ENCODE results near the gene AKR1B1. TPM values are rescaled to one million over a fixed set of nuclear protein-coding genes. Genes with fewer than 3 reads are reported as not detected.

The AKR1B1 gene
- total and polyA plus RNA-seq, 2 donors (not counting 3 experiments of a cell fraction or from before 2014, with no cell fraction given), result 159 to 193 TPM

DNA sequence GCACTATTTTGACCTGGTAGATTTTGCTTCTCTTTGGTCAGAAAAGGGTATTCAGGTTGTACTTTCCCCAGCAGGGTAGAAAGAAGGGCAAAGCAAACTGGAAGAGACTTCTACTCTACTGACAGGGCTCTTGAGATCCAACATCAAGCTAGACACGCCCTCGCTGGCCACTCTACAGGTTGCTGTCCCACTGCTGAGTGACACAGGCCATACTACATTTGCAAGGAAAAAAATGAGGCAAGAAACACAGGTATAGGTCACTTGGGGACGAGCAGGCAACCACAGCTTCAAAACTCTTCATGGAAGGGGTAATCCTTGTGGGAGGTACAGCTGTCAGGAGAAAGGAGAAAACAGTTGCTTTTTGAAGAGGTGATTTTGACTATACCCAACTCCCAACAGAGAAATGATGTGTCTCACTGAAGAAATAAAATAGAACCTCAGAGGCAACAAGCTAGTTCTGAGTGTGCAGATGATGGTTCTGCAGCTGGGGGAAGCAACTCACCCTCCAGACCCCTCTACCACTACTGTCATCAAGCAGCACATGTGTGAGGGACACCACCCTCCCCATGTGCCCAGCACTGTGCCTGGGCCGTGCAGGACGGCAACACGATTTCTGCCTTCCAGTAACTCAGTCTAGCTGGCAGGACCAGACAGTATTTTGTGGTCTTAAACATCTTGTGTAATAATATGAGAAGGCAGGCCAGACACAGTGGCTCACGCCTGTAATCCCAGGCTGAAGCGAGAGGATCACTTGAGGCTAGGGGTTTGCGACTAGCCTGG is 16.3 kb downstream of the AKR1B1 start:
- dilution Hi-C loops (cut with MboI; ENCODE audit: extremely low pct_ligation_motif_present, low sequenced_read_pairs) (no loop called here), intact Hi-C loops (cut with micrococcal nuclease) (no loop called here)
- Histone ChIP-seq H3K27ac (ENCODE audit: insufficient read depth, low read depth, low read length) (no peak overlapping the region), H3K4me2 (ENCODE audit: insufficient read depth, low read length) (no peak overlapping the region), H4K20me1 (replicated peaks; ENCODE audit: control insufficient read depth, extremely low read depth, insufficient read depth, low read length) (no peaks in the 10 kb centered on the region), H3K79me2 (ENCODE audit: control insufficient read depth, insufficient read depth, low read length) (no peaks in the 10 kb centered on the region), H3K4me3 (replicated peaks in 1 of 3; ENCODE audit: insufficient read depth in 1 of 3, low read depth in 1 of 3, low read length in 3 of 3) (no peak overlapping the region), H2AFZ (ENCODE audit: low read depth, low read length) (no peak overlapping the region), H3K9me3 (replicated peaks; ENCODE audit: control insufficient read depth, insufficient read depth, low read length) (no peaks in the 10 kb centered on the region), H3K4me1 (ENCODE audit: control insufficient read depth, extremely low read depth, insufficient read depth, low read length) (no peaks in the 10 kb centered on the region), H3K27me3 (ENCODE audit: control insufficient read depth in 2 of 2, insufficient read depth in 2 of 2, low read length in 2 of 2) (no peaks in the 10 kb centered on the region), H3K9ac (replicated peaks; ENCODE audit: extremely low read depth, insufficient read depth, low read length) (no peak overlapping the region), H3K36me3 (ENCODE audit: control insufficient read depth in 2 of 2, extremely low read depth in 1 of 2, insufficient read depth in 2 of 2, low read length in 2 of 2) (peaks cover 18 to 22% of the 10 kb centered on the region in 2 experiments), H3K9me1 (replicated peaks; ENCODE audit: control insufficient read depth, extremely low read depth, insufficient read depth, low read length) (no peaks in the 10 kb centered on the region)
- FAIRE-seq (no peak), DNase-seq (ENCODE audit: low read depth, low spot score) (no peak)
- BruUV-seq (replicated peaks), result no TSS peak
- TF ChIP-seq GATA2 (IDR thresholded peaks at IDR 0.05; ENCODE audit: insufficient read depth, insufficient read length, low read depth, low read length) (no peak), MAX (IDR thresholded peaks at IDR 0.05; ENCODE audit: insufficient read depth, insufficient read length) (no peak), POLR2AphosphoS5 (IDR thresholded peaks at IDR 0.05; ENCODE audit: insufficient read depth, low read depth, low read length) (no peak), MYC (IDR thresholded peaks at IDR 0.05; ENCODE audit: low read depth, low read length) (no peak), EZH2 (IDR thresholded peaks at IDR 0.05; ENCODE audit: borderline replicate concordance, low read depth, low read length, severe bottlenecking) (no peak), POLR2A (IDR thresholded peaks at IDR 0.05; ENCODE audit: low read depth, low read length) (no peak), JUN (IDR thresholded peaks at IDR 0.05; ENCODE audit: borderline replicate concordance, insufficient read depth, insufficient read length, low read depth) (no peak), FOS (IDR thresholded peaks at IDR 0.05; ENCODE audit: borderline replicate concordance, insufficient read depth, low read length) (no peak)
- TF ChIP-seq, protein P1, sequence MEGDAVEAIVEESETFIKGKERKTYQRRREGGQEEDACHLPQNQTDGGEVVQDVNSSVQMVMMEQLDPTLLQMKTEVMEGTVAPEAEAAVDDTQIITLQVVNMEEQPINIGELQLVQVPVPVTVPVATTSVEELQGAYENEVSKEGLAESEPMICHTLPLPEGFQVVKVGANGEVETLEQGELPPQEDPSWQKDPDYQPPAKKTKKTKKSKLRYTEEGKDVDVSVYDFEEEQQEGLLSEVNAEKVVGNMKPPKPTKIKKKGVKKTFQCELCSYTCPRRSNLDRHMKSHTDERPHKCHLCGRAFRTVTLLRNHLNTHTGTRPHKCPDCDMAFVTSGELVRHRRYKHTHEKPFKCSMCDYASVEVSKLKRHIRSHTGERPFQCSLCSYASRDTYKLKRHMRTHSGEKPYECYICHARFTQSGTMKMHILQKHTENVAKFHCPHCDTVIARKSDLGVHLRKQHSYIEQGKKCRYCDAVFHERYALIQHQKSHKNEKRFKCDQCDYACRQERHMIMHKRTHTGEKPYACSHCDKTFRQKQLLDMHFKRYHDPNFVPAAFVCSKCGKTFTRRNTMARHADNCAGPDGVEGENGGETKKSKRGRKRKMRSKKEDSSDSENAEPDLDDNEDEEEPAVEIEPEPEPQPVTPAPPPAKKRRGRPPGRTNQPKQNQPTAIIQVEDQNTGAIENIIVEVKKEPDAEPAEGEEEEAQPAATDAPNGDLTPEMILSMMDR (IDR thresholded peaks at IDR 0.05; ENCODE audit: extremely low read depth in 1 of 2, insufficient read depth in 1 of 2, low read depth in 1 of 2, low read length in 2 of 2), result no peak
- ChIA-PET POLR2A (no interaction called here), CTCF (interaction anchor here (0.8 to 1.7 kb wide), 4 partner anchors 10 to 163 kb away, joined by 3 to 14 read pairs (median 4); no protein-coding TSS in a partner anchor)

All from endothelial cell of umbilical vein (primary cell).